ENCODE measurements around the gene CAMK2D.

GRCh38 chr4:113662581-113662980 lies 99.0 kb downstream of the CAMK2D start:
- TF ChIP-seq, protein P1, sequence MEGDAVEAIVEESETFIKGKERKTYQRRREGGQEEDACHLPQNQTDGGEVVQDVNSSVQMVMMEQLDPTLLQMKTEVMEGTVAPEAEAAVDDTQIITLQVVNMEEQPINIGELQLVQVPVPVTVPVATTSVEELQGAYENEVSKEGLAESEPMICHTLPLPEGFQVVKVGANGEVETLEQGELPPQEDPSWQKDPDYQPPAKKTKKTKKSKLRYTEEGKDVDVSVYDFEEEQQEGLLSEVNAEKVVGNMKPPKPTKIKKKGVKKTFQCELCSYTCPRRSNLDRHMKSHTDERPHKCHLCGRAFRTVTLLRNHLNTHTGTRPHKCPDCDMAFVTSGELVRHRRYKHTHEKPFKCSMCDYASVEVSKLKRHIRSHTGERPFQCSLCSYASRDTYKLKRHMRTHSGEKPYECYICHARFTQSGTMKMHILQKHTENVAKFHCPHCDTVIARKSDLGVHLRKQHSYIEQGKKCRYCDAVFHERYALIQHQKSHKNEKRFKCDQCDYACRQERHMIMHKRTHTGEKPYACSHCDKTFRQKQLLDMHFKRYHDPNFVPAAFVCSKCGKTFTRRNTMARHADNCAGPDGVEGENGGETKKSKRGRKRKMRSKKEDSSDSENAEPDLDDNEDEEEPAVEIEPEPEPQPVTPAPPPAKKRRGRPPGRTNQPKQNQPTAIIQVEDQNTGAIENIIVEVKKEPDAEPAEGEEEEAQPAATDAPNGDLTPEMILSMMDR (IDR thresholded peaks at IDR 0.05 in 8 of 11, conservative IDR thresholded peaks at IDR 0.05 in 3 of 11), result no peak
- no peak for TF ChIP-seq POLR2A (IDR thresholded peaks at IDR 0.05)
